Measurements from ENCODE around the gene CYP26B1. TPM values are rescaled to one million over a fixed set of nuclear protein-coding genes. Genes with fewer than 3 reads are reported as not detected.

CYP26B1 gene
- polyA plus RNA-seq, 1 donor, result 15.8 TPM

- no peak for DNase-seq (ENCODE audit: low read depth)
Measured at GRCh38 chr2:72154386-72154975, 6.8 kb upstream of the CYP26B1 start.

GRCh38 chr2:72153924-72154323 is 6.3 kb upstream of the CYP26B1 start:
- no peak for DNase-seq (ENCODE audit: low read depth)

GRCh38 chr2:72153026-72153791 is 5.5 kb upstream of the CYP26B1 start:
- DNase-seq (ENCODE audit: low read depth), result no peak

DNA sequence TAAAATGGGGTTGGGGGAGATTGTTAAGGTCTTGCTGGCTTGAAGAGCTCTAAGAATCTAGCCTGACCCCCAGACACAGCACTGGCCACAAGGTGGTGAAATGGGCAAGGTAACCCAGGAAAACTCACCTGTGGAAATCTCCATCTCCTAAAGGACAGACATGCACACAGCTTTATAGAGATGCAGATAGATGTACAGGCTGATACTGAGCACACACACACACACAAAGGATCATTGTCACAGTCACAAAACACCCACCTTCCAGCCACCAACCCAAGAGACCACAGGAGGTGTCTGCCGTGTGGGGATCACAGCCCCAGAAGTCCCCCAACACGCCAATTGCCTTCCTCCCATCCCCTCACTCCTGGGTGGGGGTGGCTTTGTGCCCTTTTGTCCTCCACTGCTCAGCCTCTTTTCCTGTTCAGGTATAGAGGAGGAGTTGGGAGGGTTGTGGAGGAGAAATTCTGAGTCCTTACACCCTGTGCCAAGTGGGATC is 3.2 kb upstream of the CYP26B1 start:
- DNase-seq (ENCODE audit: low read depth), result no peak

- DNase-seq (ENCODE audit: low read depth), result no peak
Measured at GRCh38 chr2:72150157-72150860, 2.6 kb upstream of the CYP26B1 start.

DNA sequence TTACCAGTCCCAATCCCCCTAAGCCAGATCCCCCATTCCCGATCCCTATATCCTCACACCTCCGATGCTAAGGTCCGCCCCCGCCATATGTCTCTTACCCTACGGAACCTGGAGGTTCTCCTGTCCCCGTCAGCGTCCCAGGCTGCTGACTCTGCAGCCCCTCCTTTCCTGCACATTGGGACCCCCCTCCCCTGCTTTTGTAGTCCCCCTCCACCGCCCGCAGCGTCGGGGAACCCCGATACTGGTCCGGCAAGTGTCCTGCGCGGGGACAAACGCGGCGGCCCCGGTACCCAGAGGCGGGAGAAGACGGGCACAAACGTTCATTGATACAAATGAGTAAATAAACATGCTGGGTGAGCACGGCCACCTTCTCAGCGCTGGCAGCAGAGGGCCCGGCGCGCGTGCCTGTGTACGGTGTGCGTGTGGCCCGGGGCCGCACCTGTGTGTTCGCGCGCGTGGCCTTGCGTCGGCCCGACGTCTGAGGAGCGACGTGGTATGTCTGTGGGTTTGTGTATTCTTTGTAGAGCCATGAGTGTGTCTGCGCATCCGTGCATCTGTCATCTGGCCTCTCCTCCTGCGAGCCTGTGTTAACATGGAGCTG is 2.0 kb upstream of the CYP26B1 start:
- DNase-seq (ENCODE audit: low read depth), result no peak

DNA sequence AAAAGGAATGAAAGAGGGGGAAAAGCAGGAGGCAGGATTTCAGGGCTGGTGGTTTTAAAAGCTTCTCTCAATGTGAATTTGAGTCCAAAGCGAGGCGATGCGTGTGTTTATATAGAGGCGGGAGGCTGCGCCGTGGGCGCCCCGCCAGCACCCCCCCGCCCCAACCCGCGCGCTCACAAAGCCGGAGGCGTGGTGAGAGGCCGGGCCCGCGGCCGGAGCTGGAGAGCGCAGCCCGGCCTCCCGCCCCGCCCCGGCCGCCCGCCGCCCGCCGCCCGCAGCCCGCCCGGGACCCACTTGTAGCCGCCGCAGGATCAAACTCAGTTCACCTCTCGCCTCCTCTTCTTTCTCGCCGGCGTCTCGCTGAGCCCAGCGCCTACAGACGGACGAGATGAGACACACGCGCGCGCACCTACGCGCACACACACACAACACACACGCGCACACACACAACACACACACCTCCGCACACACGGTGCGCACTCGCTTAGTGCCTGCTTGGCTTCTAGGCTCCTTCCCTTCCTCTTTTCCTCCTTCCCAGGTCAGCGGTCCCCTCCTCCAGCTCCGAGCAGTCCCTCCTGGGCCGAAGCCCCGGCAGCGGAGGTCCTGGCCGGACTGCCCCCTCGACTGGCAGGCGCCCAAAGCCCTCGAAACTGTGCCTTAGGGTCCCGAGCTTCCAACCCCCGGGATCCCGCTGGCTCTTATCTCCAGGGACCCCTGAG is 1.3 kb upstream of the CYP26B1 start:
- DNase-seq (ENCODE audit: low read depth), result no peak

GRCh38 chr2:72148003-72148836 is 558 bp upstream of the CYP26B1 start:
- DNase-seq (ENCODE audit: low read depth), result no peak

DNA sequence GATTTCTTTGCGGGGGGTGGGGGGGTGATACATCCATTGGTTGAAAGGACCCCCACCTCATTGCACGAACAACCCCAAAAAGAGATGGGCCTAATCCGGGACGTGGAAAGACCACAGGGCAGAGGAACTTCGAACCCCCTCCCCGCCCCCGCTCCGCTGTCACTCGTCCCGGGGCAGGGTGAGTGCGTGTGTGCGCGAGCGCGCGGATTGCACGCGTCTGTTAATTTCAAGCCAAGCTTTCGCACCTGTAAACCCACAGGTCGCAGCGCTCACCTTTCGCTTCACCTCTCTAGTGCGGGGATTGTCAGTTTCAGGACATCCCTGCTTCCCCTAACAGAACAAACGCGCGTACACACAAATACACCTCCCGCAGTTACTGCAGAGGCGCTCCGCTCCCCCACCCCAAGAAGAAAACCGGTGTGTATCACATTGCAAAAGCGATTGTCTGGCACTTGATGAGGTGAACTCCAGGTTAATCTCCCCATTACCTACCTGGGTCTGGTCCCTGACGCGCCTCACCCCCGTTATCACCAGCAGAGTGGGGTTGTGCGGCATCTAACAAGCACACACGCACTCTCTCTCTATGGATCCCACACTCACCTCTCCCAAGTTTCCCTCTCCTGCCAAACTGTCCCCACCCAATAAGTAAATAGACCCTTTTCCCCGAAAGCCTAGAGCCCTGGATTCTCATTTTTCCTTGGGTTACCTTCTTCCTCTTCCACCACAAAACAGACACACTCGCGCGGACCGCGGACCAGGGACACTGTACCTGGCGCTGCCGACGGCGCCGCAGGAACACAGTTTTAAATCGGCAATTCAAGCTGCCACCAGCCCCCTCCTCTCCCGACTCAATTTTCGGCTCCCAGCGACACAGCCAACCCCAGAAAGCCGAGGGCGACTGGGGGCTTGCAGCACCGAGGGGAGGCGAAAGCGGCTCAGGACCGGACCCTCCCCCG is 1.0 kb downstream of the CYP26B1 start:
- DNase-seq (ENCODE audit: low read depth), result no peak

DNA sequence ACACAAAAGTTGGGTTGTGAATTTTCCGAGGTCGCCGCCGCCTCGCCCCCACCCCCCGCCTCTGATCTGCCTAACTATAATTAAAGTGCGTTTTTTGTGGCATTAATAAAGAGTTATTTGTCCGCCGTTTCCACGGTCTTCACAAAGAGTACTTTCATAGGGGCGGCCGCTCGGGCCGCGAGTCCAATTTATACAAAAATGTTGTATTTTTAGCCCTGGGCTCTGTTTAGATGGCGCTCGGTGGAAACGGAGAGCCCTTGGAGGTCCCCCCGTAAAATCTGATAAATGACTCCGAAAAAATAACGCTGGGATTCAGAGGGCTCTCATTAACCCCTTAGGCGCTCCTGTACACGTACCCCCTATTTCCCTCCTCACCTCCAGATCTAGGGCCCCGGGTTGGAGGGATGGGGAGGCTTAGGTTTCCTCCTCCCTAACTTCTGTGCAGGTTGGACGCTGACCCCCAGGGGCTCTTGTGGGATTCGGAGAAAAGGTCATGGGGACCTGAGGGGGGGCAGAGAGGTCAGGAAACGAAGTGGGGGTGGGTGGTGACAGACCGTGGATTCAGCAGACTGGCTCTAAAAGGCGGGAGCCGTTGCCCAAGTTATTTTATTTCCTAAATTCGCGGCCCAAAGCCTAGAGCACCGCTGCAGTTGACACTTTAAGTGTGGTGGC is 1.9 kb downstream of the CYP26B1 start:
- no peak for DNase-seq (ENCODE audit: low read depth)

GRCh38 chr2:72145289-72145657 is 2.4 kb downstream of the CYP26B1 start:
- no peak for DNase-seq (ENCODE audit: low read depth)

DNA sequence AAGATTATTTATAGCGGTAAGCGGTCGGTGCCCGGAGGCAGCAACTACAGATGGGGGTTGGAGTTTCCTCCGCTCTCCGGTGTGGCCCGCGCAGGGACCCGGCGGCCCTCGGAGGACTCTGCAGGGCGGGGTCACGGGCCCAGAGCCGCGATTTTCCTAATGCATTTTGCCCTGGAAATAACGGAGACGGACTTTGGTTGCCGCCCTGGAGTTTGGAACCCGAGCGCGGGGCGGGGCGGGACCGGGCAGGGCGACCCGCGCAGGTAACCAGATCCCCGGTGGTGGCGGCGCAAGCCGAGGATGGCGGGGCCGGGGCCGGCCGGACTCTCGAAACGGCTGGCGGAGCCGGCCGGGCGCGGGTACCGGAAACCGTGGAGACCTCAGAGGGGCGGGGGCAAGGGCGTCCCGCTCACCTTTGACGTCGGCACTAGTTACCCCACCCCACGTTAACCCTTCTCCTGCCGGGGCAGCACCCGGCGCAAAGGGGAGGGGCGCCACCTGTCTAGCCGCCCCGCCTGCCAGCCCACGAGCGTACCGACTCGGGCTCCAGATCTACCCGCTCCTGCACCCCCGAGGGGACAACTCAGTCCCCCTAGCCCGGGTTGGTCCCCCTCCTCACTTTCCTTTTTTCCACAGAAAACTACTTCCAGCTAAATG is 2.9 kb downstream of the CYP26B1 start:
- no peak for DNase-seq (ENCODE audit: low read depth)

DNA sequence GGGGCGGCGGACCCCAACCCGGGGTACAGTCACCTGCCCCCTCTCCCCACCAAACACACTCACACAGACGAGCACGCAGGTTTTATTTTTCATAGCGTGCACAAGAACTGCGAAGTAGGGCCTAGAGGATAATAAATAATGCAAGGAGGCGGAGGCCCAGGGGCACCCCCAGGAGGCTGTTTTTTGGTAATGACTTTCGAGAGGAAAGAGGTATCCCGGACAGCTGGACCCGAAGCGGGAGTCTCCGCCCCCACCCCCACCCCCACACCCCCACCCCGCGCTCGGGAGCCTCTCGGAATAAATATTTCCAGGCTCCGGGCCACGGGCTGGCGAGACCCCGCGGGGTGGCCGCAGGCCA is 3.4 kb downstream of the CYP26B1 start:
- DNase-seq (ENCODE audit: low read depth), result no peak

DNA sequence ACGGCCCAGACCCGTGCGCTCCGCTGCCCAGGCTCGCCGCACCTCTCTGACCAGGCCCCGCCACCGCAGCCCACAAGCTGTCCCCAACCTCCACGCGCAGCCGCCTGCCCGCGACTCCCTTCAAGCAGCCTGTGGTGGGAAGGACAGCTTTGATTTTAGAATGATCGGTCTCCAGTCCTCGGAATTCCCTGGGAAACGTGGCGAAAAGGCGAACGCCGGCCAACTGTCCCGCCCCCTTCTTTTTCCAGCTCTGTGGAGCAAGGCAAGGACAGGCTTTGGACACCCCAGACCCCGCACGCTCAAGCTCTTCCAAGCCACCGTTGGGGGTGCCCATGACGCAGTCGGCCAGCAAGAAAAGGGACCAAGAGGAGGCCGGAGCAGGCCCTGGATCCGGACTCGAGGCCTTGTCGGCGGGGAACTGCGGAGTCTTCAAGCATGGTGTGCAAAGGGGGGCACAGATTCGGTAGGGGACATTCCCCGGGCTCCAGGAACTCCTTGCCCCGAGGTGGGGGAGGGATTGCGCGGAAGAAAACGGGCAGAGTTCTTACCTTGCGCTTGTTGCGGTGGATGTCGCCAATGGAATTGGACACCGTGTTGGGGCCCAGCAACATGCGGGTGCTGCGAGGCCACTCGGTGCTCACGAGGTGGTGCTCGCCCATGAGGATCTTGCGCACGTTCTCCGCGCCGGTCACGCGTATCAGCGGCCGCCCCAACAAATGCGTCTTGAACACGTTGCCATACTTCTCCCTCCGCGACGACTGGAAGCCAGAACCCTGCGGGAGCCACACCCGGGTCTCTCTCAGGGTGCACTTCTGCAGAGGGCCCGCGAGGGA is 4.0 kb downstream of the CYP26B1 start:
- DNase-seq (ENCODE audit: low read depth), result no peak

DNA sequence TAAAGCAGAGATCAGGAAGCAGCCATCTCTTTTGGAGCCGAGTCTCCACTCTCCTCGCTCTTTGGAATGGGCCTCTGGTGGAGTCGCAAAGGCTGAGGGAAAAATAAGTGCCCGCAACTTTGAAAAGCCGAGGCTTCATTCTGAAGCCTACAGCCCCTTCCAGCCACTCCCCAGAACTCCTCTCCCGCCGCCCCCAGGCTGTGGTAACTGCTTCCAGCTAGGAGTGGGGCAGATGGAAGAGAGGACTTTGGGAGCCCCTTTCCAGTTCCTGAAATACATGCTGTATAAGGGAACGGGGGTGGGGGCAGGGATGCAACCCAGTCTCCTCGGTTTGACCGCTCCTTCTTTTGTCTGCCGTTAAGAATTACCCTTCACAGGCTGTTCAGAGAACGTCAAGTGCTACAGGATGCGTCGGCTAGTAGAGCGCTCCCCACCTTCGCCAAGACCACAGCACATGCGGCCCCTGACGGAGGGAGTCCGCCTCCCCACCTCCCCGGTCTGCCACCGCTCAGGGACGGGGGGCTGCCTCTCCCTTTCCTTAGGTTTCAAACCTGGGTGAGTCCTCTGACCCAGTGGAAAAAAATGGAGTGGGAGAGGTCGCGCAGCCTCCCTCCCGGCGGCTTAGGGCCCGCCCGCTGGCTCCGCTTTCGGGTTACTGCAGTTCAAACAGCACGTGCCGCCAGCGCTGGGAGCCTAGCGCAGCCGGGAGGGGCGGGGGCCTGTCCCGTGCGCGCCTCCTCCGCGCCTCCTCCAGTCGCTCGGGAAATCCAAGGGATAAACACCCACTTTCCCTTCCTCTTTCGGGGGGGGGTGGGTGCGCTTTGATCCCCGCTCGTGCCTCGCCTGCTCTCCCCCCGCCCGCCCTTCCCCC is 4.9 kb downstream of the CYP26B1 start:
- DNase-seq (ENCODE audit: low read depth), result no peak

- DNase-seq (ENCODE audit: low read depth), result no peak
Measured at GRCh38 chr2:72141881-72142451, 5.7 kb downstream of the CYP26B1 start.

All from forelimb muscle (tissue), 1 donor.